Measurements from ENCODE around the gene SLX4IP. TPM values are rescaled to one million over a fixed set of nuclear protein-coding genes. Genes with fewer than 3 reads are reported as not detected.

SLX4IP gene
- total RNA-seq, 8 experiments from 2014 or later = 5.9 to 13.2 (median 7.3) TPM

GRCh38 chr20:10432079-10432478 is 3.0 kb upstream of the SLX4IP start:
- 71 to 100% (median 82%) methylated on average over 1 of the region's 1 CpG; no CpG with 5 or more reads in 6 of the 10 experiments for WGBS, 10 experiments

GRCh38 chr20:10433014-10433622 is 2.0 kb upstream of the SLX4IP start:
- peaks cover 5 to 10% of the 10 kb centered on the region in 2 donors for H3K4me1 ChIP-seq (replicated peaks in 1 of 2)
- H3K4me3 ChIP-seq = peak overlapping the region; percentile 58 to 91 (median 80)
- WGBS, 10 experiments = 0 to 85% (median 40%) methylated on average over 4 to 20 of the region's 30 CpGs; no CpG with 5 or more reads in 1 of the 10 experiments
- ATAC-seq (replicated peaks in 6 of 8) = no peak
- in situ Hi-C loops (cut with MboI; ENCODE audit: low pct_unique_long_range_greater_than_20kb in 2 of 9, low sequenced_read_pairs in 9 of 9, unreplicated experiment in 9 of 9) = loop anchor here in 3 of 9 experiments (10.0 to 25.0 kb wide), 4 partner anchors 446 to 1021 kb away; no protein-coding TSS in a partner anchor
- peak overlapping the region; percentile 87 to 88 for H3K27ac ChIP-seq

More at GRCh38 chr20:10432079-10432478, 3.0 kb upstream of the SLX4IP start:
- H3K4me1 ChIP-seq (replicated peaks in 1 of 2) = peaks cover 5 to 10% of the 10 kb centered on the region in 2 donors
- H3K27ac ChIP-seq = no peak overlapping the region
- H3K4me3 ChIP-seq = no peak overlapping the region
- in situ Hi-C loops (cut with MboI; ENCODE audit: low pct_unique_long_range_greater_than_20kb in 2 of 9, low sequenced_read_pairs in 9 of 9, unreplicated experiment in 9 of 9) = loop anchor here in 3 of 9 experiments (10.0 to 25.0 kb wide), 4 partner anchors 445 to 1020 kb away; no protein-coding TSS in a partner anchor
- no peak for ATAC-seq (replicated peaks in 6 of 8)

GRCh38 chr20:10433623-10434466 is 1.3 kb upstream of the SLX4IP start, which contains the start of gene MKKS:
Gene MKKS, minus strand, starts transcription at chr20:10434222. Its CDS starts 20,708 bp downstream, at chr20:10413514.
- 0 to 1% (median 0%) methylated on average over 1 to 28 of the region's 73 CpGs; no CpG with 5 or more reads in 2 of the 10 experiments for WGBS, 10 experiments
- peak within 1 kb of the TSS; percentile 58 to 91 (median 80) for H3K4me3 ChIP-seq
- H3K4me1 ChIP-seq (replicated peaks in 1 of 2) = peaks cover 5 to 10% of the 10 kb centered on the region in 2 donors
- peak within 1 kb of the TSS; percentile 87 to 88 for H3K27ac ChIP-seq
- ATAC-seq (replicated peaks in 6 of 8) = peak; percentile 69 to 80 (median 78)
- in situ Hi-C loops (cut with MboI; ENCODE audit: low pct_unique_long_range_greater_than_20kb in 2 of 9, low sequenced_read_pairs in 9 of 9, unreplicated experiment in 9 of 9) = loop anchor here in 3 of 9 experiments (10.0 to 25.0 kb wide), 4 partner anchors 447 to 1022 kb away; no protein-coding TSS in a partner anchor

- 0 to 20% (median 1%) methylated on average over 1 to 15 of the region's 17 CpGs for WGBS, 10 experiments
- ATAC-seq (replicated peaks in 6 of 8) = peak; percentile 71 to 81 (median 80)
- Histone ChIP-seq H3K4me1 (replicated peaks in 1 of 2) (peaks cover 5 to 10% of the 10 kb centered on the region in 2 donors), H3K4me3 (peak overlapping the region; percentile 58 to 91 (median 80)), H3K27ac (peak overlapping the region; percentile 38 to 88)
- in situ Hi-C loops (cut with MboI; ENCODE audit: low pct_unique_long_range_greater_than_20kb in 2 of 9, low sequenced_read_pairs in 9 of 9, unreplicated experiment in 9 of 9) = loop anchor here in 3 of 9 experiments (10.0 to 25.0 kb wide), 4 partner anchors 447 to 1022 kb away; no protein-coding TSS in a partner anchor
Measured at GRCh38 chr20:10434467-10434831, 656 bp upstream of the SLX4IP start.

- 92 to 100% (median 97%) methylated on average over 2 to 19 of the region's 20 CpGs for WGBS, 10 experiments
- H3K27ac ChIP-seq = no peak overlapping the region
- peak overlapping the region in 2 of 5 donors; percentile 58 to 63 for H3K4me3 ChIP-seq
- no peak for ATAC-seq (replicated peaks in 6 of 8)
- H3K4me1 ChIP-seq (replicated peaks in 1 of 2) = peaks cover 5 to 10% of the 10 kb centered on the region in 2 donors
- in situ Hi-C loops (cut with MboI; ENCODE audit: low pct_unique_long_range_greater_than_20kb in 2 of 9, low sequenced_read_pairs in 9 of 9, unreplicated experiment in 9 of 9) = loop anchor here in 3 of 9 experiments (10.0 to 25.0 kb wide), 4 partner anchors 449 to 1024 kb away; no protein-coding TSS in a partner anchor
Measured at GRCh38 chr20:10436053-10436699, 1.1 kb downstream of the SLX4IP start.

GRCh38 chr20:10438217-10438616 is 3.1 kb downstream of the SLX4IP start:
- H3K4me1 ChIP-seq (replicated peaks in 1 of 2) = peaks cover under 1 to 6% of the 10 kb centered on the region in 2 donors
- 56 to 100% (median 83%) methylated on average over 1 to 4 of the region's 4 CpGs; no CpG with 5 or more reads in 2 of the 10 experiments for WGBS, 10 experiments
- no peak for ATAC-seq (replicated peaks in 6 of 8)

GRCh38 chr20:10443936-10444335 is 8.8 kb downstream of the SLX4IP start:
- in situ Hi-C loops (cut with MboI; ENCODE audit: low pct_unique_long_range_greater_than_20kb in 2 of 9, low sequenced_read_pairs in 9 of 9, unreplicated experiment in 9 of 9) = loop anchor here in 2 of 9 experiments (25.0 kb wide), 3 partner anchors 457 to 1032 kb away; no protein-coding TSS in a partner anchor
- no peak for ATAC-seq (replicated peaks in 6 of 8)
- no peak overlapping the region for H3K27ac ChIP-seq
- H3K4me1 ChIP-seq (replicated peaks in 1 of 2) = no peaks in the 10 kb centered on the region
- WGBS, 10 experiments = 60 to 93% (median 71%) methylated on average over 1 to 2 of the region's 2 CpGs; no CpG with 5 or more reads in 5 of the 10 experiments
- H3K4me3 ChIP-seq = no peak overlapping the region

More at GRCh38 chr20:10438217-10438616, 3.1 kb downstream of the SLX4IP start:
- H3K4me3 ChIP-seq = no peak overlapping the region
- H3K27ac ChIP-seq = no peak overlapping the region
- in situ Hi-C loops (cut with MboI; ENCODE audit: low pct_unique_long_range_greater_than_20kb in 2 of 9, low sequenced_read_pairs in 9 of 9, unreplicated experiment in 9 of 9) = loop anchor here in 3 of 9 experiments (10.0 to 25.0 kb wide), 4 partner anchors 451 to 1026 kb away; no protein-coding TSS in a partner anchor

GRCh38 chr20:10445758-10446157 is 10.7 kb downstream of the SLX4IP start:
- in situ Hi-C loops (cut with MboI; ENCODE audit: low pct_unique_long_range_greater_than_20kb in 2 of 9, low sequenced_read_pairs in 9 of 9, unreplicated experiment in 9 of 9) = loop anchor here in 2 of 9 experiments (25.0 kb wide), 3 partner anchors 458 to 1033 kb away; no protein-coding TSS in a partner anchor
- 78 to 100% (median 93%) methylated on average over 1 to 4 of the region's 4 CpGs; no CpG with 5 or more reads in 5 of the 10 experiments for WGBS, 10 experiments
- no peak for ATAC-seq (replicated peaks in 6 of 8)
- Histone ChIP-seq H3K27ac (no peak overlapping the region), H3K4me3 (no peak overlapping the region), H3K4me1 (replicated peaks in 1 of 2) (no peaks in the 10 kb centered on the region)

- Histone ChIP-seq H3K4me3 (no peak overlapping the region), H3K4me1 (replicated peaks in 1 of 2) (no peaks in the 10 kb centered on the region), H3K27ac (no peak overlapping the region)
- WGBS, 10 experiments = 4 to 90% (median 63%) methylated on average over 2 to 3 of the region's 3 CpGs
- in situ Hi-C loops (cut with MboI; ENCODE audit: low pct_unique_long_range_greater_than_20kb in 2 of 9, low sequenced_read_pairs in 9 of 9, unreplicated experiment in 9 of 9) = loop anchor here in 2 of 9 experiments (25.0 kb wide), 3 partner anchors 460 to 1035 kb away; no protein-coding TSS in a partner anchor
- peak; percentile 39 to 86 (median 59) for ATAC-seq (replicated peaks in 6 of 8)
Measured at GRCh38 chr20:10447028-10447427, 11.9 kb downstream of the SLX4IP start.

GRCh38 chr20:10448270-10449156 is 13.4 kb downstream of the SLX4IP start:
- WGBS, 10 experiments = 81 to 100% (median 95%) methylated on average over 1 to 6 of the region's 6 CpGs; no CpG with 5 or more reads in 1 of the 10 experiments
- peak in 2 of 8 experiments; percentile 42 to 69 for ATAC-seq (replicated peaks in 6 of 8)
- Histone ChIP-seq H3K4me3 (no peak overlapping the region), H3K27ac (no peak overlapping the region), H3K4me1 (replicated peaks in 1 of 2) (no peaks in the 10 kb centered on the region)
- in situ Hi-C loops (cut with MboI; ENCODE audit: low pct_unique_long_range_greater_than_20kb in 2 of 9, low sequenced_read_pairs in 9 of 9, unreplicated experiment in 9 of 9) = loop anchor here in 2 of 9 experiments (25.0 kb wide), 3 partner anchors 461 to 1036 kb away; no protein-coding TSS in a partner anchor

- no peaks in the 10 kb centered on the region for H3K4me1 ChIP-seq (replicated peaks in 1 of 2)
- no peak overlapping the region for H3K27ac ChIP-seq
- ATAC-seq (replicated peaks in 6 of 8) = peak in 1 of 8 experiments; percentile 26
- no peak overlapping the region for H3K4me3 ChIP-seq
- in situ Hi-C loops (cut with MboI; ENCODE audit: low pct_unique_long_range_greater_than_20kb in 2 of 9, low sequenced_read_pairs in 9 of 9, unreplicated experiment in 9 of 9) = loop anchor here in 2 of 9 experiments (25.0 kb wide), 3 partner anchors 462 to 1037 kb away; no protein-coding TSS in a partner anchor
- WGBS, 10 experiments = 87 to 100% (median 100%) methylated on average over 1 to 2 of the region's 2 CpGs; no CpG with 5 or more reads in 2 of the 10 experiments
Measured at GRCh38 chr20:10449270-10449669, 14.2 kb downstream of the SLX4IP start.
